GM18502 (cell line): ENCODE measurements around the gene IRX3.

Experiments used
- ATAC-seq: cut with Tn5 transposase; IDR thresholded peaks from one replicate; pipeline ENCODE4 v1.9.1; 2021; ENCODE audit warnings: mild to moderate bottlenecking; ENCODE audit not compliant: unreplicated experiment, poor library complexity

Gene IRX3

DNA sequence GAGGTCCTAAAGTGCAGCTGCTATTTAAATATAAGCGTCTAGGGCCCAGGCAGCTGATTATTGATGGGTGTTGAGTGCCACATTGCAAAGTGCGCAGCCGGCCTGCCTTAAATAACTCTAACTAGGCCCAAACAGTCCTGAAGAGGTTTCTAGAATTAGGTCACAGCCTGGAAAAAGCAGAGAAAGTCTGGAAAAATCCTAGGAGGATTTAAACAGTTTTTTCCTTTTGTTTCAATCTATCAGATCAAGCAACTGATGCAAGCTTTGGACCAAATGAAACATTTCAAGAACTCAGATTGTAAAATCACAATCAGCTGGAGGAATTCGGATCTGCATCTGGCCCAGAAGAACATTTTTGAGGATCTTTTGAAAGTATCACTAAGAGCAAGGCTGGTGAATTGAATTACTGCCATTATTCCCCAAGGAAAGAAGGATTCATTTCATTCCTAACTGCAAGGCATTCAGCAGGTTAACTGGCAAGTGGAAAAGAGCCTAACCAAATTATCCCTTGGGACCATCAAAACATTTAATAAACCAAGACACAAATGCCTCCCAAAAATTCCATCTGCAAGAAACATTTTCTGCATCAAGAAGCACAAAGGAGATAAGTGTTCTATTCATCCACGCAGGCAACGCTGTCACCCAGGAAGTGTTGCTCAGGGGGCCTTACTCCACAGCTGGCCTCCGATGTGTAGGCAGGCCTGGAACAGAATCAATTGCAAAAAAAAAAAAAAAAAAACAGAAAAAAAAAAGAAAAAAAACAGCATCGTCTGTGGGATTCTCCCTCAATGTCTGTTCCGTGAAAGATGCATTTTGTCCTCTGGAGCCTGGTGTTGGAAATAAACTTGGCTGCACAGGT, 46.1 kb downstream of the IRX3 start:
- ATAC-seq, result no peak

DNA sequence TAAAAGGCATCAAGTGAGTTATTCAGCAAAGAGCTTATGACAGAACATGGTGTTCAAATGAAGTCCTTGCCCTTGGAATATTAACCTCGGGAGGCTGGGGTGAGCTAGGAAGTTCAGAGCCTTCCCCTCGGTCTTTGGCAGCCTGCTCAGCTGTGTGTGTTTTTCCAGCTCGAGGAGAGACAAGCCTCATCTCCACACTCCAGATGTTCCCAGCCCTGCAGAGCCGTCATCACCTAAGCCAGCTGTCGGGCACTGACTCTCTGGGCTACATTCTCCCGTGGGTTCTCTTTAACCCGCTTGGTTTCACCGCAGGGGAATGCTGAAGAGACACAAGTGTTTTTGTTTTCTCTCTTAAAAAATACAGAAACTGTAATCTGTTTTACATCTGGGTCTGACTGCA, 47.1 kb downstream of the IRX3 start:
- no peak for ATAC-seq

DNA sequence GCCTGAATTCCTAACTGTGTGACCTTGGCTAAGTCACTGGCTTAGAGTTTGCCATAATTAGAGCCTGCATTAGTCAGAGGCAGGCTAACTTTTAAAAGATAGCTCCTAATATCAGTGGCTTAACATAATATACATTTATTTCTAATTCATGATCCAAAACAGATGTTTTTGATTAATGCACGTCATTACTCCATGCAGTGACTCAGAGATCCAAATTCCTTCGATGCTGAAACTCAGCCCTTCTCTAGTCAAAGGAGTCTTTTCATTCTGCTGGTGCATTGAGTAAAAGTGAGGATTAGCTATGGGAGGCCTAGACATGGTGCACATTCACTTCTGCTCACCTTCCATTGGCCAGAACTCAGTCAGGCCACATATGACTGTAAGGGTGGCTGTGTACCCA, 49.8 kb downstream of the IRX3 start:
- ATAC-seq, result no peak

- no peak for ATAC-seq
Measured at GRCh38 chr16:54233615-54234014, 53.0 kb downstream of the IRX3 start.
